ENCODE data around the gene NUCKS1.

The NUCKS1 gene

GRCh38 chr1:205669341-205670149, 80.4 kb downstream of the NUCKS1 start:
- TF ChIP-seq CTCF (IDR thresholded peaks at IDR 0.05; ENCODE audit: low read depth, low read length) = no peak
- Histone ChIP-seq H3K4me3 (ENCODE audit: low read depth, low read length) (peak overlapping the region; percentile 28), H3K27me3 (ENCODE audit: insufficient read depth, low read depth, severe bottlenecking) (no peaks in the 10 kb centered on the region), H3K27ac (peak overlapping the region; percentile 95), H3K36me3 (no peaks in the 10 kb centered on the region; the same call in 1 of the 2 replicates), H3K9me3 (ENCODE audit: severe bottlenecking) (no peaks in the 10 kb centered on the region)
- peak; percentile 56 for DNase-seq

GRCh38 chr1:205668951-205669340, 81.0 kb downstream of the NUCKS1 start:
- DNase-seq = peak; percentile 92
- Histone ChIP-seq H3K27ac (peak overlapping the region; percentile 95), H3K4me3 (ENCODE audit: low read depth, low read length) (no peak overlapping the region), H3K27me3 (ENCODE audit: insufficient read depth, low read depth, severe bottlenecking) (no peaks in the 10 kb centered on the region), H3K36me3 (peaks cover 5% of the 10 kb centered on the region), H3K9me3 (ENCODE audit: severe bottlenecking) (no peaks in the 10 kb centered on the region)
- TF ChIP-seq CTCF (IDR thresholded peaks at IDR 0.05; ENCODE audit: low read depth, low read length) = peak; percentile 77

DNA sequence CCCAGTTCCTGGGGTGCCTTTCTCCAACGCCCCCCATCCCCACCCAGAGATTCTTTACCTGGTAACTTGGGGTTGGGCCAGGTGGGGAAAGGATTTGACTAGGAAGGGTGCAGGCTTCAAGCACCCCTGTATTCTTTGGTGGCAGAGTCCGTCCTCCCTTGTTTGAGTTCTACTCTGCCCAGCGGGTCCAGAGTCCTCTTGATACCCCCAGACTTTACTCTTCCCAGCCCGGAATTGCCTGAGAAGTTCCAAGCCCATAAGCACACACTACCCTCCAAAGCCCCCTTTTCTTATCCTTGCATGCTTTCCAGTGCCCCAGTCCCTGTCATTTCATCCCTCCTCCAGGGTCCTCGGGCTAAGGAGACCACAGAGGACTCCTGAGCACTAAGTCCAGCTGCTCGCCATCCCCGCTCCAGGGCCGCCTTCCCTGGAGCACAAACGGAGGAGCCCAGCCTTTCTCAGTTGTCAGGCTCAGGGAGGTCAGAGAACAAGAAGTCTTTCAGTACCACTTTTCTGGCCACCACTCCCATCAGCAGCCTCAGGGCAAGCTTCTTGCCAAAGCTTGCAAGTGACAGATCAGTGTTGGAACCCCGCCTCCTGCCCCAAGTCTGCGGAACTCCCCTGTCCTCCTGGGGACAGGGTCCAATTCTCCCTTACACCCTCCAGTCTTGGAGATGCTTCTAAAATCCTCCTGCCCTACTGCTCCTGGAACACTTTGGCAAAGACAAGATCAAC, 81.9 kb downstream of the NUCKS1 start:
- no peak for TF ChIP-seq CTCF (IDR thresholded peaks at IDR 0.05; ENCODE audit: low read depth, low read length)
- H3K27me3 ChIP-seq (ENCODE audit: insufficient read depth, low read depth, severe bottlenecking) = no peaks in the 10 kb centered on the region
- H3K27ac ChIP-seq = peak overlapping the region; percentile 95; the same call in 1 of the 2 replicates
- H3K9me3 ChIP-seq (ENCODE audit: severe bottlenecking) = no peaks in the 10 kb centered on the region
- H3K36me3 ChIP-seq = peaks cover 14% of the 10 kb centered on the region
- H3K4me3 ChIP-seq (ENCODE audit: low read depth, low read length) = no peak overlapping the region
- no peak for DNase-seq

DNA sequence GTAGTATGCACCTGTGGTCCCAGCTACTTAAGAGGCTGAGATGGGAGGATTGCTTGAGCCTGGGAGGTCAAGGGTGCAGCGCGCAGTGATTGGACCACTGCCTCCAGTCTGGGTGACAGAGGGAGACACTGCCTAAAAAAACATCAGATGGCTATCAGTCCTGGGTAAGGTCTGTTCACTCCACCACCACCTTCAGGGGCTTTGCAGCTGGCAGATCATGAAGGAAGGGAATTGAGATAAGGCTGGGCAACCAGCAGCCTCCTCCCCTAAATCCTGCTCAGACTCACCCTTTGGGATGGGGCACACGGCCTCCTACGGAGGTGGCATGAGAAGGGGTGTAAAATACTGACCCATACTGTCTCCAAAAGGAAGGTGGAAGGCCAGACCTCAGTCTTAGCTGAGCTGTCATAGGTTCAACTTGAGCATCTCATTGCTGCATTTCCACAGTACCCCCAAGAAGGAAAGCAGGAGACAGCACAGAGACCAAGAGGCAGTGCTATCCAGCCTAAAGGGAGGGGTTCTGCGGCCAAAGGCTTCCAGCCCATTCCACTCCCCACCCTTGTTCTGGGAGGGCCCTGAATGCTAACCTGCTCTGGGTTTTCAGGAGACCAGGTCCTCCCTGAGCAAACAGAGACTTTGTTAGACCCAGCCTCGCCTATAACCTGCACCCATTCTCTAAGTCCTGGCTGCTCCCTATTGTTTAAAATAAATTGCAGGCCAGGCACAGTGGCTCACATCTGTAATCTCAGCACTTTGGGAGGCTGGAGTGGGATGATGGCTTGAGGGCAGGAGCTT, 83.4 kb downstream of the NUCKS1 start:
- DNase-seq = no peak
- peaks cover 26% of the 10 kb centered on the region for H3K36me3 ChIP-seq
- H3K4me3 ChIP-seq (ENCODE audit: low read depth, low read length) = no peak overlapping the region
- peak overlapping the region; percentile 91 for H3K27ac ChIP-seq
- H3K9me3 ChIP-seq (ENCODE audit: severe bottlenecking) = no peaks in the 10 kb centered on the region
- H3K27me3 ChIP-seq (ENCODE audit: insufficient read depth, low read depth, severe bottlenecking) = no peaks in the 10 kb centered on the region
- no peak for TF ChIP-seq CTCF (IDR thresholded peaks at IDR 0.05; ENCODE audit: low read depth, low read length)

DNA sequence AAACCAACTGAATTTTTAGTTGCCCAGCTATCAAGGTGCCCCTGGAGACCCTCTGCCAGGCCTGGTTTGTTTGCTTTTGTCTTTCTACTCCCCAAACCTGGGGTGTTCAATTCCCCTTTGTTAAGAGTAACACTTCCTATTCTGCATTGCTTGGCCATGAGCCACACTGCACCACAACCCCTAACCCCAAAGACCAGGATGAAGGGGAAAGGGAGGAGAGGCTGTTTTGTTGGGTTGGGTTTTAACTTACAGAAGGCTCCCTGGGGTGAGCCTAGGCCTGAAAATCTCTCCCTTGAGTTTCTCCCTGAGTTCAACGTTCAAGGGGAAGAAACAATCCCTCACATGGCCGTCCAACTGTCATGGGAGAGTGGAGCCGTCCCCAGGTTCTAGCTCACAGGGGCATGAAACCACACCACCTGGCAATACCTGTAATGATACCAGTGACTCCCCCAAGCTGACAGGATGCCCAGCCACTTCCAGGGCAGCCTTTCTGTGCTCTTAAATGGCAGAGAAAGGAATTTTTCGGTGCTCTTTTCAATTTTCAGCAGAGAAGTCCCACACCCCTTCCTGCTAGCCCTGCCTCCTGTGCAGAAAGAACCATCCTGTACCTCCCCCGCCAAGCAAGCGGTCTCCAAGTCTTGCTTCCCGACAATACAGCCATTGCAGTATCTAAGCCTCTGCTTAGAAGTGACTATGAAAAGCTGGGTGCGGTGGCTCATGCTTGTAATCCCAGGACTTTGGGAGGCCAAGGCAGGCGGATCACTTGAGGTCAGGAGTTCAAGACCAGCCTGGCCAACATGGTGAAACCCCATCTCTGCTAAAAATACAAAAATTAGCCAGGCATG, 84.6 kb downstream of the NUCKS1 start:
- Histone ChIP-seq H3K4me3 (ENCODE audit: low read depth, low read length) (no peak overlapping the region), H3K27me3 (ENCODE audit: insufficient read depth, low read depth, severe bottlenecking) (no peaks in the 10 kb centered on the region), H3K36me3 (peaks cover 34% of the 10 kb centered on the region), H3K27ac (peak overlapping the region; percentile 91), H3K9me3 (ENCODE audit: severe bottlenecking) (no peaks in the 10 kb centered on the region)
- TF ChIP-seq CTCF (IDR thresholded peaks at IDR 0.05; ENCODE audit: low read depth, low read length) = no peak
- DNase-seq = peak; percentile 89

Measured in WERI-Rb-1 (cell line).